OCI-LY1 (cell line): Measurements from ENCODE around the gene NPB.

Experiments used
- EZH2 ChIP-seq: fragments of 200-600 bp; sonication (generic), shearing (Covaris generic); IDR thresholded peaks from 2 replicates; pipeline ENCODE4 v1.8.0; 2017; ENCODE audit warnings: borderline replicate concordance, mixed run types, mild to moderate bottlenecking, antibody characterized with exemption, low read length, moderate library complexity, mixed read lengths
- TF ChIP-seq, protein P1 (sequence below): fragments of 200-600 bp; sonication (generic), shearing (Covaris generic); IDR thresholded peaks from 2 replicates; pipeline ENCODE4 v1.5.1; 2017; ENCODE audit warnings: mild to moderate bottlenecking, antibody characterized with exemption, low read length, moderate library complexity, mixed read lengths

DNA sequence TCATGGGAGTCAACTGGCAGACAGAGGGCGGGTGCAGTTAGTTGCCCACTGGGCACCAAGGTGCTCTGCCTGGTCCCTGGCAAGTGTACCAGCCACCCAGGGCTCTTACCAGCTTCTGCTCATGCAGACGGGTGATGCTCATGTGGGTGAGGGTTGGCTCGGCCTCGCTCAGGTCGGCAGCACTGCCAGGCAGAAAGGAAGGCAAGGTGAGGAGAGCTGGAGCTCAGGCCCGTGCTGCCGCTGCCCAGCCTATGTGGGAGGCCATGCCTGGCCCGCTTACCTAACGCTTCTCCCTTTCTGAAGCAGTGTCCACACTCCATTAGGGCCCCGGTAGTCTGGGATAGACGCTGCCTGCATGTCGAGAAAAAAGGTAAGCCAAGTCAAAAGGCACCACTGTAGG, 13.3 kb downstream of the NPB start:
- TF ChIP-seq, protein P1, sequence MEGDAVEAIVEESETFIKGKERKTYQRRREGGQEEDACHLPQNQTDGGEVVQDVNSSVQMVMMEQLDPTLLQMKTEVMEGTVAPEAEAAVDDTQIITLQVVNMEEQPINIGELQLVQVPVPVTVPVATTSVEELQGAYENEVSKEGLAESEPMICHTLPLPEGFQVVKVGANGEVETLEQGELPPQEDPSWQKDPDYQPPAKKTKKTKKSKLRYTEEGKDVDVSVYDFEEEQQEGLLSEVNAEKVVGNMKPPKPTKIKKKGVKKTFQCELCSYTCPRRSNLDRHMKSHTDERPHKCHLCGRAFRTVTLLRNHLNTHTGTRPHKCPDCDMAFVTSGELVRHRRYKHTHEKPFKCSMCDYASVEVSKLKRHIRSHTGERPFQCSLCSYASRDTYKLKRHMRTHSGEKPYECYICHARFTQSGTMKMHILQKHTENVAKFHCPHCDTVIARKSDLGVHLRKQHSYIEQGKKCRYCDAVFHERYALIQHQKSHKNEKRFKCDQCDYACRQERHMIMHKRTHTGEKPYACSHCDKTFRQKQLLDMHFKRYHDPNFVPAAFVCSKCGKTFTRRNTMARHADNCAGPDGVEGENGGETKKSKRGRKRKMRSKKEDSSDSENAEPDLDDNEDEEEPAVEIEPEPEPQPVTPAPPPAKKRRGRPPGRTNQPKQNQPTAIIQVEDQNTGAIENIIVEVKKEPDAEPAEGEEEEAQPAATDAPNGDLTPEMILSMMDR: no peak
- no peak for TF ChIP-seq EZH2
